Osteoblast (primary cell): Measurements from ENCODE around the gene LRRTM2. TPM values are rescaled to one million over a fixed set of nuclear protein-coding genes. Genes with fewer than 3 reads are reported as not detected.

ENCODE experiments used
- DNase-seq: peaks from one replicate; pipeline ENCODE4 v3.0.0; 2011; ENCODE audit warnings: low spot score, mixed read lengths; ENCODE audit not compliant: insufficient read length; ENCODE audit errors: missing footprints
- H2AFZ ChIP-seq: 2 replicates; pipeline ENCODE4 v1.6.0; 2011; ENCODE audit warnings: mild to moderate bottlenecking, low read length
- H3K27ac ChIP-seq: 2 replicates; pipeline ENCODE4 v1.5.1; 2011; ENCODE audit warnings: mild to moderate bottlenecking, low read depth, low read length, moderate library complexity
- H3K27me3 ChIP-seq: 2 replicates; pipeline ENCODE4 v1.6.0; 2012; ENCODE audit warnings: mild to moderate bottlenecking, control low read depth, inconsistent platforms, low read length, moderate library complexity; ENCODE audit not compliant: insufficient read depth
- H3K36me3 ChIP-seq: 2 replicates; pipeline ENCODE4 v1.5.1; 2011; ENCODE audit warnings: mild to moderate bottlenecking, low read length, control low read depth, moderate library complexity; ENCODE audit not compliant: insufficient read depth
- H3K4me1 ChIP-seq: 2 replicates; pipeline ENCODE4 v1.5.1; 2011; ENCODE audit warnings: mild to moderate bottlenecking, low read length, control low read depth, moderate library complexity; ENCODE audit not compliant: insufficient read depth
- H3K4me2 ChIP-seq: 2 replicates; pipeline ENCODE4 v1.6.0; 2011; ENCODE audit warnings: mild to moderate bottlenecking, low read length; ENCODE audit not compliant: insufficient read depth
- H3K4me3 ChIP-seq: fragments of 200-600 bp; sonication (generic); 3 replicates; pipeline ENCODE4 v1.5.1; 2012; ENCODE audit warnings: mild to moderate bottlenecking, low read length, inconsistent platforms; ENCODE audit not compliant: insufficient read depth
- H3K79me2 ChIP-seq: 2 replicates; pipeline ENCODE4 v1.6.0; 2012; ENCODE audit warnings: mild to moderate bottlenecking, low read length, control low read depth, inconsistent platforms; ENCODE audit not compliant: insufficient read depth
- H3K9me3 ChIP-seq: 2 replicates; pipeline ENCODE4 v1.5.1; 2011; ENCODE audit warnings: low read depth, low read length, control low read depth
- H4K20me1 ChIP-seq: 2 replicates; pipeline ENCODE4 v1.6.0; 2012; ENCODE audit warnings: mild to moderate bottlenecking, low read length, control low read depth; ENCODE audit not compliant: insufficient read depth
- total RNA-seq: library from RNA; depleted of rRNA; stranded (reverse); fragments of >200 nt; gene quantifications from 2 replicates; pipeline ENCODE4 v1.2.3, GENCODE V29; 2012
- TF ChIP-seq, protein P1 (sequence below): IDR thresholded peaks from 2 replicates; pipeline ENCODE4 v1.5.1; 2011; ENCODE audit warnings: mild to moderate bottlenecking, low read depth, low read length, moderate library complexity; ENCODE audit errors: extremely low read depth

Gene LRRTM2
- total RNA-seq, 1 donor: under 0.01 TPM

DNA sequence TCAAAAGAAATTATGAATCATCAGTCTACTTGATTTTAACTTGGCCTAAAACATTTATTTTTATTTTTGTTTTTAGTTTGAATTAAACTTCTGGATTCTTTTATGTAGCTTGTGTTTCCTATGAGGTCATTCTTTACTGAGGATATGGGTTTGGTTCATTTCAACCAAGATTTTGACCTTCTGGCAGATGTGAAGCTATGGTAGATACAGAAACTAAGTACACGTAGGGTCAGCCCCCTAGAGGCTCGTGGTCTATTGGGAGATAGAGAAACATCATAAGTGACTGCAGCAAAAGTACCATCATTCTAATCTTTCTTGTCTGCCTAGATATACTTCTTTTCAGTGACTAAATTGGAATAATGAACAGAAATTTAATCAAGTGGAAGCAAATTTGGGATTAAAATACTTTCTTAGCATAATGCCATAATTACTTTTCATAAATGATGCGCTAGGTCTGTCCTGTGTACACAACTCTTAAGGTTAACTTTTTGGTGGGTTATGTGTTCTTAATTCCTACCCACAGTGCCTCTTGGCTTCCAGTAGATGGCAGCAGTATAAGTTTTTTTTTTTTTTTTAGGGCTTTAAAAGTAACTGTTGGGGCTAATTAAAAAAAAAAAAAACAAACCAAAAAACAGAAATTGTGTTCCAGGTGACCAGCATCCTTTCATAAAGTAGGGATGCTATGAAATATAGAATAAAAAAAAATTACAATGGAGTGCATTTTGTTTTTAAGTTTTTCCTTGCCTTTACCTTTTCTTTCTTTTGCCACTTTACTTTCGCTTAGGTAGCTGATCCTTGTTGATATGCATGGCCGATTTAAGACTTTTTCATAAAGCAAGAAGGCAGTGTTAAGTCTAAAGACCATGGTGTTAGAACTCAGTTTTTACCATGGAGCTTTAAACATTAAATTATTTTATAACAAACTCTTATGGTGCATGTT lies 49.9 kb downstream of the LRRTM2 start:
- TF ChIP-seq, protein P1, sequence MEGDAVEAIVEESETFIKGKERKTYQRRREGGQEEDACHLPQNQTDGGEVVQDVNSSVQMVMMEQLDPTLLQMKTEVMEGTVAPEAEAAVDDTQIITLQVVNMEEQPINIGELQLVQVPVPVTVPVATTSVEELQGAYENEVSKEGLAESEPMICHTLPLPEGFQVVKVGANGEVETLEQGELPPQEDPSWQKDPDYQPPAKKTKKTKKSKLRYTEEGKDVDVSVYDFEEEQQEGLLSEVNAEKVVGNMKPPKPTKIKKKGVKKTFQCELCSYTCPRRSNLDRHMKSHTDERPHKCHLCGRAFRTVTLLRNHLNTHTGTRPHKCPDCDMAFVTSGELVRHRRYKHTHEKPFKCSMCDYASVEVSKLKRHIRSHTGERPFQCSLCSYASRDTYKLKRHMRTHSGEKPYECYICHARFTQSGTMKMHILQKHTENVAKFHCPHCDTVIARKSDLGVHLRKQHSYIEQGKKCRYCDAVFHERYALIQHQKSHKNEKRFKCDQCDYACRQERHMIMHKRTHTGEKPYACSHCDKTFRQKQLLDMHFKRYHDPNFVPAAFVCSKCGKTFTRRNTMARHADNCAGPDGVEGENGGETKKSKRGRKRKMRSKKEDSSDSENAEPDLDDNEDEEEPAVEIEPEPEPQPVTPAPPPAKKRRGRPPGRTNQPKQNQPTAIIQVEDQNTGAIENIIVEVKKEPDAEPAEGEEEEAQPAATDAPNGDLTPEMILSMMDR: peak; percentile 69
- Histone ChIP-seq H4K20me1 (peaks cover 38% of the 10 kb centered on the region), H3K27me3 (no peaks in the 10 kb centered on the region), H3K9me3 (no peaks in the 10 kb centered on the region), H3K79me2 (peaks cover 66% of the 10 kb centered on the region), H3K27ac (peak overlapping the region; percentile 38), H3K4me2 (peak overlapping the region; percentile 18), H3K4me1 (peaks cover 20% of the 10 kb centered on the region), H3K4me3 (no peak overlapping the region), H2AFZ (no peak overlapping the region), H3K36me3 (peaks cover 24% of the 10 kb centered on the region)
- DNase-seq: peak; percentile 68

- peak overlapping the region; percentile 38 for H3K27ac ChIP-seq
- H3K79me2 ChIP-seq: peaks cover 73% of the 10 kb centered on the region
- H3K27me3 ChIP-seq: no peaks in the 10 kb centered on the region
- H4K20me1 ChIP-seq: peaks cover 41% of the 10 kb centered on the region
- peaks cover 20% of the 10 kb centered on the region for H3K4me1 ChIP-seq
- H3K9me3 ChIP-seq: no peaks in the 10 kb centered on the region
- peaks cover 24% of the 10 kb centered on the region for H3K36me3 ChIP-seq
- H3K4me3 ChIP-seq: no peak overlapping the region
- TF ChIP-seq, protein P1: no peak
- DNase-seq: no peak
- no peak overlapping the region for H2AFZ ChIP-seq
- H3K4me2 ChIP-seq: no peak overlapping the region
These were observed 50.6 kb downstream of the LRRTM2 start for GRCh38 chr5:138824516-138824915.

- Histone ChIP-seq H3K79me2 (peaks cover 83% of the 10 kb centered on the region), H3K36me3 (no peaks in the 10 kb centered on the region), H4K20me1 (peaks cover 58% of the 10 kb centered on the region), H3K27me3 (no peaks in the 10 kb centered on the region), H3K4me2 (no peak overlapping the region), H3K9me3 (no peaks in the 10 kb centered on the region), H3K4me1 (peaks cover 18% of the 10 kb centered on the region), H3K4me3 (no peak overlapping the region), H2AFZ (no peak overlapping the region), H3K27ac (no peak overlapping the region)
- TF ChIP-seq, protein P1: no peak
- no peak for DNase-seq
These were observed 54.4 kb downstream of the LRRTM2 start for GRCh38 chr5:138820695-138821094.

- H2AFZ ChIP-seq: no peak overlapping the region
- H3K4me3 ChIP-seq: no peak overlapping the region
These were observed 56.1 kb downstream of the LRRTM2 start for GRCh38 chr5:138819081-138819480.

More at GRCh38 chr5:138819081-138819480, 56.1 kb downstream of the LRRTM2 start:
- no peaks in the 10 kb centered on the region for H3K27me3 ChIP-seq
- no peaks in the 10 kb centered on the region for H3K36me3 ChIP-seq
- DNase-seq: no peak
- peaks cover 15% of the 10 kb centered on the region for H3K4me1 ChIP-seq
- H3K27ac ChIP-seq: no peak overlapping the region
- no peak overlapping the region for H3K4me2 ChIP-seq
- peaks cover 85% of the 10 kb centered on the region for H3K79me2 ChIP-seq
- TF ChIP-seq, protein P1: no peak
- H3K9me3 ChIP-seq: no peaks in the 10 kb centered on the region
- H4K20me1 ChIP-seq: peaks cover 53% of the 10 kb centered on the region
